ENCODE measurements around the gene TRAPPC10. TPM values are rescaled to one million over a fixed set of nuclear protein-coding genes. Genes with fewer than 3 reads are reported as not detected.

TRAPPC10 gene
- total RNA-seq, 4 donors from 2014 or later, result 27.7 to 53.8 (median 38.4) TPM

- Histone ChIP-seq H3K4me3 (no peak overlapping the region), H3K4me1 (peaks cover 0 to 69% (median 12%) of the 10 kb centered on the region in 4 donors), H3K9me3 (no peaks in the 10 kb centered on the region), H3K27ac (peak overlapping the region in 3 of 4 donors; percentile 65 to 84 (median 81)), H3K27me3 (no peaks in the 10 kb centered on the region), H3K36me3 (peaks cover 0 to 32% (median 0%) of the 10 kb centered on the region in 3 donors)
- WGBS, 2 donors, result 90% methylated on average over 6 of the region's 6 CpGs
- DNase-seq (ENCODE audit: low spot score in 2 of 2), result no peak
- TF ChIP-seq CTCF (IDR thresholded peaks at IDR 0.05), result no peak
- no peak for TF ChIP-seq EP300 (IDR thresholded peaks at IDR 0.05)
- no peak for TF ChIP-seq POLR2A (IDR thresholded peaks at IDR 0.05)
Observed at GRCh38 chr21:44052830-44053226, 40.7 kb downstream of the TRAPPC10 start.

GRCh38 chr21:44053567-44053966 lies 41.5 kb downstream of the TRAPPC10 start:
- Histone ChIP-seq H3K36me3 (peaks cover 0 to 38% (median 0%) of the 10 kb centered on the region in 3 donors), H3K4me1 (peaks cover 0 to 63% (median 12%) of the 10 kb centered on the region in 4 donors), H3K4me3 (no peak overlapping the region), H3K27ac (peak overlapping the region in 2 of 4 donors; percentile 84 to 87), H3K9me3 (no peaks in the 10 kb centered on the region), H3K27me3 (no peaks in the 10 kb centered on the region)
- no peak for TF ChIP-seq EP300 (IDR thresholded peaks at IDR 0.05)
- no peak for TF ChIP-seq CTCF (IDR thresholded peaks at IDR 0.05)
- TF ChIP-seq POLR2A (IDR thresholded peaks at IDR 0.05), result no peak
- WGBS, 2 donors, result 94 to 98% methylated on average over 9 of the region's 9 CpGs
- no peak for DNase-seq (ENCODE audit: low spot score in 2 of 2)

DNA sequence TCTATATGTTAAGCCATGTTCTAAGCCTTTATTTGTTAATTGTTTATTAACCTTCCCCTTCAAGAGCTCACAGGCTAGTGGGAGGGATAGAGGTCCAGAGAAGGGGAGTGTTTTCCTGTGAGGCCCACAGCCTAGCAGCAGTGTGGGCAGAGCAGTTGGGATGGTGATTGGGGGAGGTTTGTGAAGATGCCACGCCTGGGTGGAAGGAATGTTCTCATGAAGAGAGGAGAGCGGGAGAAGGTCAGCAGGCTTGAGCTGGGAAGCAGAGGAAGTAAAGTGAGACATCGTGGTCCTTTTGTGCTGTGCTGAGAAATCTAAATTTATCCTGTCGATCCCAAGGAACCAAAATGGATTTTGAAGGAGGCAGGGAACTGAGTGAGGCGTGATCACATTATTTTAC lies 42.6 kb downstream of the TRAPPC10 start:
- peaks cover 0 to 46% (median 3%) of the 10 kb centered on the region in 3 donors for H3K36me3 ChIP-seq
- H3K9me3 ChIP-seq, result no peaks in the 10 kb centered on the region
- peak overlapping the region; percentile 4 to 87 (median 48) for H3K27ac ChIP-seq
- TF ChIP-seq POLR2A (IDR thresholded peaks at IDR 0.05) (no peak), CTCF (IDR thresholded peaks at IDR 0.05) (no peak), EP300 (IDR thresholded peaks at IDR 0.05) (peak in 1 of 2 donors; percentile 9)
- no peaks in the 10 kb centered on the region for H3K27me3 ChIP-seq
- no peak for DNase-seq (ENCODE audit: low spot score in 2 of 2)
- peaks cover 0 to 53% (median 12%) of the 10 kb centered on the region in 4 donors for H3K4me1 ChIP-seq
- no peak overlapping the region for H3K4me3 ChIP-seq
- WGBS, 2 donors, result 37 to 38% methylated on average over 5 of the region's 5 CpGs

GRCh38 chr21:44057055-44057454 lies 44.9 kb downstream of the TRAPPC10 start:
- Histone ChIP-seq H3K4me1 (peaks cover 0 to 30% (median 2%) of the 10 kb centered on the region in 4 donors), H3K36me3 (peaks cover 0 to 67% (median 3%) of the 10 kb centered on the region in 3 donors), H3K4me3 (no peak overlapping the region), H3K9me3 (no peaks in the 10 kb centered on the region), H3K27me3 (no peaks in the 10 kb centered on the region), H3K27ac (no peak overlapping the region)
- 94 to 95% methylated on average over 9 of the region's 9 CpGs for WGBS, 2 donors
- no peak for DNase-seq (ENCODE audit: low spot score in 2 of 2)
- no peak for TF ChIP-seq CTCF (IDR thresholded peaks at IDR 0.05)
- TF ChIP-seq EP300 (IDR thresholded peaks at IDR 0.05), result no peak
- no peak for TF ChIP-seq POLR2A (IDR thresholded peaks at IDR 0.05)

DNA sequence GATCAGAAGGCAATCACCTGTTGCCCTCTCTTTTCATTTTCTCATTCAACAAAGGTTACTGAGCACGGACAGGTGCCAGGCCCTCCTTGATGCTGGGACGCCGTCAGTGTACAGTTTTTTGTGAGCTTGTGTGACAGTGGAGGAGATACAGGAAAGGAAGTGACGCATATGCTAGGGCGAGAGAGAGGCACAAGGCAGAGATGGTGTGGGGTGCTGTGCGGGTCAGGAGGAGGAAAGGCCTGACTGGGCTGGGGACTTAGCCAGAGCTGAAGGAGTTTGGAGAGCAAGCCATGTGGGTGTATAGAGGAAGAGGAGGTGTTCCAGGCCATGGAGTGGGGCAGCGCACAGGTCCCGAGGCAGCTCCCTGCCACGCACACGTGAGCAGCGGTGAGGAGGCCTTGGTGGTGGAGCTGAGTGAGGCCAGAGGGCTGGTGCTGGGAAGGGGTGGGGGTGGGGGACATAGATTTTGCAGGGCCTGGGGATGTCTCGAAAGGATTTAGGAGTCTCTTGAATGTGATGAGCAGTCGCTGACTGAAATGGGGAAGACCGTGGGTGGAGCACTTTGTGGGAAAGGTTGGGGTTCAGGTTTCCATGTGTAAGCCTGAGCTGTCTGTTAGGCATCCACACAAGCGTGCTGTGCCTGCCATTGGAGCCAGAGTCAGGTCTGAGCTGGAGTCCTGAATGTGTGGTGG lies 46.0 kb downstream of the TRAPPC10 start:
- Histone ChIP-seq H3K36me3 (peaks cover 0 to 73% (median 3%) of the 10 kb centered on the region in 3 donors), H3K4me1 (peaks cover 0 to 26% (median 0%) of the 10 kb centered on the region in 4 donors), H3K27me3 (no peaks in the 10 kb centered on the region), H3K4me3 (no peak overlapping the region), H3K9me3 (no peaks in the 10 kb centered on the region), H3K27ac (no peak overlapping the region)
- no peak for DNase-seq (ENCODE audit: low spot score in 2 of 2)
- TF ChIP-seq POLR2A (IDR thresholded peaks at IDR 0.05) (no peak), EP300 (IDR thresholded peaks at IDR 0.05) (no peak), CTCF (IDR thresholded peaks at IDR 0.05) (no peak)
- WGBS, 2 donors, result 87 to 89% methylated on average over 15 of the region's 15 CpGs
